HCT116 (cell line): ENCODE measurements around the gene WIZ. TPM values are rescaled to one million over a fixed set of nuclear protein-coding genes. Genes with fewer than 3 reads are reported as not detected.

ENCODE experiments used
- ATAC-seq: fragments of 200-7000 bp; cut with Tn5 transposase; 2 replicates; pipeline ENCODE4 v1.9.1; 2020; ENCODE audit warnings: mild to moderate bottlenecking, moderate library complexity
- BruUV-seq: library from RNA; stranded (reverse); fragments of 400-500 nt; replicated peaks from 2 replicates; lab custom pipeline; 2021; lab: Mats Ljungman, UMichigan
- CTCF ChIA-PET: fragments of 300-600 bp; sonication (Branson Sonifier 250); formaldehyde crosslinking; loops from one replicate; lab custom pipeline; 2021; ENCODE audit warnings: antibody characterized with exemption; lab: Charles Lee
- POLR2A ChIA-PET: fragments of 300-600, 350-600 bp; sonication (Branson Sonifier 250); formaldehyde crosslinking; loops from one replicate; lab custom pipeline; 2021; ENCODE audit warnings: antibody characterized with exemption; lab: Charles Lee
- RAD21 ChIA-PET, 2 experiments: fragments of 300-600 bp; sonication (Branson Sonifier 250); formaldehyde crosslinking; loops; one replicate each; lab custom pipeline; 2023; ENCODE audit warnings: low total read pairs in 2 of 2; ENCODE audit not compliant: uncharacterized antibody in 2 of 2, unreplicated experiment in 2 of 2, low non-redundant PET in 1 of 2; lab: Charles Lee
- DNase-seq: peaks from one replicate; pipeline ENCODE4 v3.0.0-alpha.2; 2010; ENCODE audit warnings: low read depth, low spot score
- H2AFZ ChIP-seq: fragments of 200-600 bp; shearing (Covaris generic), sonication (generic); 2 replicates; pipeline ENCODE4 v1.6.1; 2017; ENCODE audit warnings: low read depth, mixed run types, mixed read lengths, antibody characterized with exemption, low read length; ENCODE audit not compliant: poor library complexity, severe bottlenecking
- H3K27ac ChIP-seq: 2 replicates; pipeline ENCODE4 v1.5.1; 2012; ENCODE audit warnings: low read depth, low read length
- H3K27me3 ChIP-seq: fragments of 200-600 bp; sonication (generic); 2 replicates; pipeline ENCODE4 v1.6.1; 2016; ENCODE audit warnings: mixed run types, low read length, mixed read lengths; ENCODE audit not compliant: insufficient read depth
- H3K36me3 ChIP-seq, 2 experiments: fragments of 200-500 bp in 1 of 2; fragments of 200-600 bp in 1 of 2; sonication (Bioruptor generic) in 1 of 2; sonication (generic) in 1 of 2; 2 replicates each; pipeline versions ENCODE4 v1.5.1 to v1.6.1; 2014 to 2016; ENCODE audit warnings: low read length in 2 of 2, inconsistent platforms in 1 of 2, mixed read lengths in 1 of 2, mixed run types in 1 of 2; ENCODE audit not compliant: insufficient read depth in 2 of 2, control insufficient read depth in 1 of 2
- H3K4me1 ChIP-seq, 2 experiments: fragments of 200-600 bp in 1 of 2; sonication (generic) in 1 of 2; 2 replicates each; pipeline versions ENCODE4 v1.5.1 to v1.6.1; 2012 to 2017; ENCODE audit warnings: low read length in 2 of 2, inconsistent platforms in 1 of 2, mild to moderate bottlenecking in 1 of 2, mixed read lengths in 1 of 2, mixed run types in 1 of 2, moderate library complexity in 1 of 2; ENCODE audit not compliant: insufficient read depth in 2 of 2, control insufficient read depth in 1 of 2
- H3K4me2 ChIP-seq: fragments of 200-600 bp; sonication (generic); 2 replicates; pipeline ENCODE4 v1.6.1; 2017; ENCODE audit warnings: mixed run types, low read length, mixed read lengths
- H3K4me3 ChIP-seq, 2 experiments: fragments of 200-600 bp in 1 of 2; sonication (generic) in 1 of 2; replicated peaks in 1 of 2; 2 replicates each; pipeline ENCODE4 v1.5.1; 2011 to 2016; ENCODE audit warnings: low read length in 2 of 2, control low read depth in 1 of 2, low read depth in 1 of 2, mild to moderate bottlenecking in 1 of 2, mixed read lengths in 1 of 2, mixed run types in 1 of 2
- H3K79me2 ChIP-seq: fragments of 200-600 bp; sonication (generic); 2 replicates; pipeline ENCODE4 v1.6.1; 2017; ENCODE audit warnings: mild to moderate bottlenecking, mixed run types, low read length, moderate library complexity, mixed read lengths; ENCODE audit not compliant: insufficient read depth
- H3K9ac ChIP-seq: fragments of 200-600 bp; sonication (generic); 2 replicates; pipeline ENCODE4 v1.6.1; 2016; ENCODE audit warnings: low read length, mixed read lengths
- H3K9me2 ChIP-seq: fragments of 200-600 bp; sonication (generic), shearing (Covaris generic); 2 replicates; pipeline ENCODE4 v1.6.1; 2017; ENCODE audit warnings: mixed run types, mild to moderate bottlenecking, moderate library complexity; ENCODE audit not compliant: insufficient read depth
- H3K9me3 ChIP-seq, 2 experiments: fragments of 200-500 bp in 1 of 2; fragments of 200-600 bp in 1 of 2; sonication (Bioruptor generic) in 1 of 2; sonication (generic) in 1 of 2; 2 replicates each; pipeline ENCODE4 v1.6.1; 2014 to 2017; ENCODE audit warnings: low read length in 2 of 2, mixed read lengths in 2 of 2, inconsistent platforms in 1 of 2, low read depth in 1 of 2, mild to moderate bottlenecking in 1 of 2, mixed run types in 1 of 2, moderate library complexity in 1 of 2; ENCODE audit not compliant: control insufficient read depth in 1 of 2, insufficient read depth in 1 of 2
- H4K20me1 ChIP-seq: fragments of 200-600 bp; sonication (generic), shearing (Covaris generic); 2 replicates; pipeline ENCODE4 v1.6.1; 2017; ENCODE audit warnings: mixed run types, mild to moderate bottlenecking, moderate library complexity; ENCODE audit not compliant: insufficient read depth
- CBX3 ChIP-seq: IDR thresholded peaks from 2 replicates; pipeline ENCODE4 v1.6.1; 2012; ENCODE audit warnings: low read depth
- EGR1 ChIP-seq: IDR thresholded peaks from 2 replicates; pipeline ENCODE4 v1.6.1; 2012; ENCODE audit warnings: low read depth
- ELF1 ChIP-seq: IDR thresholded peaks from 2 replicates; pipeline ENCODE4 v1.6.1; 2012; ENCODE audit warnings: low read depth, borderline replicate concordance
- EZH2 ChIP-seq: fragments of 200-600 bp; sonication (generic); IDR thresholded peaks from 2 replicates; pipeline ENCODE4 v1.6.1; 2017; ENCODE audit warnings: antibody characterized with exemption, mixed run types
- EZH2phosphoT487 ChIP-seq: fragments of 200-600 bp; IDR thresholded peaks from 2 replicates; pipeline ENCODE4 v1.6.1; 2018; ENCODE audit warnings: antibody characterized with exemption, borderline replicate concordance
- FOSL1 ChIP-seq: IDR thresholded peaks from 2 replicates; pipeline ENCODE4 v1.6.1; 2012; ENCODE audit warnings: low read depth
- JUND ChIP-seq: IDR thresholded peaks from 2 replicates; pipeline ENCODE4 v1.6.1; 2012
- POLR2A ChIP-seq: IDR thresholded peaks from 2 replicates; pipeline ENCODE4 v1.7.0; 2011; ENCODE audit warnings: borderline replicate concordance; ENCODE audit not compliant: insufficient read depth, insufficient read length; ENCODE audit errors: extremely low read depth
- POLR2AphosphoS5 ChIP-seq: IDR thresholded peaks from 2 replicates; pipeline ENCODE4 v1.6.1; 2011; ENCODE audit warnings: mild to moderate bottlenecking, low read depth, low read length, moderate library complexity
- RAD21 ChIP-seq: IDR thresholded peaks from 2 replicates; pipeline ENCODE4 v1.6.1; 2012; ENCODE audit warnings: low read depth, mild to moderate bottlenecking
- TCF7L2 ChIP-seq: IDR thresholded peaks from 2 replicates; pipeline ENCODE4 v1.7.0; 2011; ENCODE audit warnings: borderline replicate concordance, inconsistent platforms; ENCODE audit not compliant: insufficient read depth, insufficient read length; ENCODE audit errors: extremely low read depth
- ZFX ChIP-seq: fragments of 450-650 bp; IDR thresholded peaks from 2 replicates; pipeline ENCODE4 v1.6.1; 2017
- ZNF274 ChIP-seq: fragments of 200-500 bp; sonication (Bioruptor generic); IDR thresholded peaks from 2 replicates; pipeline ENCODE4 v1.6.1; 2014; ENCODE audit warnings: mild to moderate bottlenecking, low read depth, low read length, inconsistent platforms
- intact Hi-C: fragments of 100-400 bp; cut with micrococcal nuclease; formaldehyde crosslinking; loops from 2 replicates; pipeline ENCODE4 v1.10.0; 2022
- total RNA-seq: library from RNA; stranded (reverse); gene quantifications from one replicate; pipeline ENCODE4 v1.2.1, GENCODE V29; 2021; ENCODE audit not compliant: unreplicated experiment
- TF ChIP-seq, protein P1 (sequence below): IDR thresholded peaks from 2 replicates; pipeline ENCODE4 v1.6.1; 2012; ENCODE audit warnings: low read depth
- TF ChIP-seq, protein P2 (sequence below): IDR thresholded peaks from 2 replicates; pipeline ENCODE4 v1.6.1; 2011; ENCODE audit warnings: mild to moderate bottlenecking, low read length, moderate library complexity; ENCODE audit not compliant: insufficient replicate concordance; ENCODE audit errors: extremely low read depth
- TF ChIP-seq, protein P3 (sequence below): IDR thresholded peaks from 2 replicates; pipeline ENCODE4 v1.6.1; 2012
- TF ChIP-seq, protein P4 (sequence below): IDR thresholded peaks from 2 replicates; pipeline ENCODE4 v1.6.1; 2012

The WIZ gene
- total RNA-seq, 1 experiment from 2014 or later, result 28.4 TPM

DNA sequence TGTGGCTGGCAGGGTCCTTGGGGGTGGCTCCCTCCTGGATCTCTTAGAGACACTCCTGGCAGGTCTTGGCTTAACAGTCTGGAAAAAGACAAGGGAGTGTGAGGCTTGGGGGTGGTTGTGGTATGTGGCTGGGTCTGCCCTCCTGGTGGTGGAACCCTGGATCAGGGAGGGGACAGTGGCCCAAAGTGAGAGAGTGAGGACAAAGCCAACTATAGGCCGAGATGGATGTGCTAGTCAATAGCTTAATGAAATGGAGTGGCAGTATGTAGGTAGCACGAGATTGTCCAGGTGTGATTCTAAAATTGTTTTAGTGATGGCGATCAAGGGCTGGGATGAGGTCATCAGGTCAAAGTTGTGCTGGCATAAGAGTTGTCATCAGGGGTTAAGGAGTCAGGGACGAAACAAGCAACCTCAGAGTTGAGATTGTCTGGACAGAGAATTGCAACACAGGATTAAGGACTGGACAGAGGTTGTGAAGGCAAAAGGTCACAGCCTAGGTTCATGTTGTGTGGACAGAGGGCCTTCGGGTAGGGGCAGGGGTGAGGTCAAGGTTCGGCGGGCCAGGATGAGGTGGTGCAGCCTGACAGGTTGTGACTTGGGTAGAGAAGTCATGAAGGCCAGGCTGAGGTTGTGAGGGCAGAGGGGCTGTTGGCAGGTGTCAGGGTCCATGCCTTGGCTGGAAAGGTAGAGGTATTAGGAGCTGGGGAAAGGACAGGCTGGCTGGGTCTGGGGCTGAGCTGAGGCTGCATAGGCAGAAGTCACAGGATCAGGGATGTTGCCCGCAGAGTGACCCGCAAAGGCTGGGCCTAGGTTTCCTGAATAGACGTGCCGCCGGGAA, 19.1 kb upstream of the WIZ start:
- ChIA-PET CTCF (no interaction called here), RAD21 (no interaction called here), POLR2A (no interaction called here)
- H3K9me3 ChIP-seq, result no peaks in the 10 kb centered on the region
- H4K20me1 ChIP-seq, result no peaks in the 10 kb centered on the region
- H3K9ac ChIP-seq, result no peak overlapping the region
- no peaks in the 10 kb centered on the region for H3K27me3 ChIP-seq
- no peak overlapping the region for H3K27ac ChIP-seq
- no peak overlapping the region for H2AFZ ChIP-seq
- no peak for DNase-seq
- H3K79me2 ChIP-seq, result no peaks in the 10 kb centered on the region
- no peak overlapping the region for H3K4me3 ChIP-seq
- no TSS peak for BruUV-seq
- ATAC-seq, result no peak
- H3K9me2 ChIP-seq, result no peaks in the 10 kb centered on the region
- no peaks in the 10 kb centered on the region for H3K36me3 ChIP-seq
- no peak overlapping the region for H3K4me2 ChIP-seq
- intact Hi-C loops, result no loop called here
- TF ChIP-seq TCF7L2, result no peak
- no peak for TF ChIP-seq EZH2
- TF ChIP-seq EGR1, result no peak
- TF ChIP-seq CBX3, result no peak
- TF ChIP-seq, protein P1, sequence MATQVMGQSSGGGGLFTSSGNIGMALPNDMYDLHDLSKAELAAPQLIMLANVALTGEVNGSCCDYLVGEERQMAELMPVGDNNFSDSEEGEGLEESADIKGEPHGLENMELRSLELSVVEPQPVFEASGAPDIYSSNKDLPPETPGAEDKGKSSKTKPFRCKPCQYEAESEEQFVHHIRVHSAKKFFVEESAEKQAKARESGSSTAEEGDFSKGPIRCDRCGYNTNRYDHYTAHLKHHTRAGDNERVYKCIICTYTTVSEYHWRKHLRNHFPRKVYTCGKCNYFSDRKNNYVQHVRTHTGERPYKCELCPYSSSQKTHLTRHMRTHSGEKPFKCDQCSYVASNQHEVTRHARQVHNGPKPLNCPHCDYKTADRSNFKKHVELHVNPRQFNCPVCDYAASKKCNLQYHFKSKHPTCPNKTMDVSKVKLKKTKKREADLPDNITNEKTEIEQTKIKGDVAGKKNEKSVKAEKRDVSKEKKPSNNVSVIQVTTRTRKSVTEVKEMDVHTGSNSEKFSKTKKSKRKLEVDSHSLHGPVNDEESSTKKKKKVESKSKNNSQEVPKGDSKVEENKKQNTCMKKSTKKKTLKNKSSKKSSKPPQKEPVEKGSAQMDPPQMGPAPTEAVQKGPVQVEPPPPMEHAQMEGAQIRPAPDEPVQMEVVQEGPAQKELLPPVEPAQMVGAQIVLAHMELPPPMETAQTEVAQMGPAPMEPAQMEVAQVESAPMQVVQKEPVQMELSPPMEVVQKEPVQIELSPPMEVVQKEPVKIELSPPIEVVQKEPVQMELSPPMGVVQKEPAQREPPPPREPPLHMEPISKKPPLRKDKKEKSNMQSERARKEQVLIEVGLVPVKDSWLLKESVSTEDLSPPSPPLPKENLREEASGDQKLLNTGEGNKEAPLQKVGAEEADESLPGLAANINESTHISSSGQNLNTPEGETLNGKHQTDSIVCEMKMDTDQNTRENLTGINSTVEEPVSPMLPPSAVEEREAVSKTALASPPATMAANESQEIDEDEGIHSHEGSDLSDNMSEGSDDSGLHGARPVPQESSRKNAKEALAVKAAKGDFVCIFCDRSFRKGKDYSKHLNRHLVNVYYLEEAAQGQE, result no peak
- TF ChIP-seq ZFX, result no peak
- no peak for TF ChIP-seq ELF1
- TF ChIP-seq, protein P2, sequence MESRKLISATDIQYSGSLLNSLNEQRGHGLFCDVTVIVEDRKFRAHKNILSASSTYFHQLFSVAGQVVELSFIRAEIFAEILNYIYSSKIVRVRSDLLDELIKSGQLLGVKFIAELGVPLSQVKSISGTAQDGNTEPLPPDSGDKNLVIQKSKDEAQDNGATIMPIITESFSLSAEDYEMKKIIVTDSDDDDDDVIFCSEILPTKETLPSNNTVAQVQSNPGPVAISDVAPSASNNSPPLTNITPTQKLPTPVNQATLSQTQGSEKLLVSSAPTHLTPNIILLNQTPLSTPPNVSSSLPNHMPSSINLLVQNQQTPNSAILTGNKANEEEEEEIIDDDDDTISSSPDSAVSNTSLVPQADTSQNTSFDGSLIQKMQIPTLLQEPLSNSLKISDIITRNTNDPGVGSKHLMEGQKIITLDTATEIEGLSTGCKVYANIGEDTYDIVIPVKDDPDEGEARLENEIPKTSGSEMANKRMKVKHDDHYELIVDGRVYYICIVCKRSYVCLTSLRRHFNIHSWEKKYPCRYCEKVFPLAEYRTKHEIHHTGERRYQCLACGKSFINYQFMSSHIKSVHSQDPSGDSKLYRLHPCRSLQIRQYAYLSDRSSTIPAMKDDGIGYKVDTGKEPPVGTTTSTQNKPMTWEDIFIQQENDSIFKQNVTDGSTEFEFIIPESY, result no peak
- TF ChIP-seq, protein P3, sequence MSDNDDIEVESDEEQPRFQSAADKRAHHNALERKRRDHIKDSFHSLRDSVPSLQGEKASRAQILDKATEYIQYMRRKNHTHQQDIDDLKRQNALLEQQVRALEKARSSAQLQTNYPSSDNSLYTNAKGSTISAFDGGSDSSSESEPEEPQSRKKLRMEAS, result no peak
- TF ChIP-seq FOSL1, result no peak
- TF ChIP-seq, protein P4, sequence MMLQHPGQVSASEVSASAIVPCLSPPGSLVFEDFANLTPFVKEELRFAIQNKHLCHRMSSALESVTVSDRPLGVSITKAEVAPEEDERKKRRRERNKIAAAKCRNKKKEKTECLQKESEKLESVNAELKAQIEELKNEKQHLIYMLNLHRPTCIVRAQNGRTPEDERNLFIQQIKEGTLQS, result no peak
- TF ChIP-seq EZH2phosphoT487, result no peak
- TF ChIP-seq RAD21, result no peak
- TF ChIP-seq POLR2A, result no peak
- TF ChIP-seq JUND, result no peak
- TF ChIP-seq POLR2AphosphoS5, result no peak
- no peak for TF ChIP-seq ZNF274
- H3K4me1 ChIP-seq, result peaks cover 0 to 7% of the 10 kb centered on the region in 2 experiments; a peak in 2 of 4 replicates
